ENCODE data around the gene MGAT5B.

Gene MGAT5B

DNA sequence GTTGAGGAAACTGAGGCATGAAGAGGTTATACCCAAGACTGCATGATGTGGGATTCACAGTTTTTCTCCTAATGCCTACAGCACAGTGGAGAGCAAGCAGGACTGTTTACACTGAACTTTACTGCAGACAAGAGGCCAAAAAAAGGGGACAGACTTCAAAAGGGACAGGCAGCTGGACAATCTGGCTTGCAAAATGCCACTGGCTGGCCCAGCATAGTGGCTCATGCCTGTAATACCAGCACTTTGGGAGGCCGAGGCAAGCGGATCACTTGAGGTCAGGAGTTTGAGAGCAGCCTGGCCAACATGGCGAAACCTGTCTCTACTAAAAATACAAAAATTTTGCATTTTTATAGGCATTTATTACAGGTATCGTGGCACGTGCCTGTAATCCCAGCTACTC, 2.0 kb upstream of the MGAT5B start:
- Histone ChIP-seq H3K36me3 (no peaks in the 10 kb centered on the region), H3K4me3 (ENCODE audit: low read depth, low read length) (no peak overlapping the region), H3K27ac (no peak overlapping the region), H3K9me3 (ENCODE audit: severe bottlenecking) (peaks cover 6% of the 10 kb centered on the region), H3K27me3 (ENCODE audit: insufficient read depth, low read depth, severe bottlenecking) (no peaks in the 10 kb centered on the region)
- TF ChIP-seq, protein P1, sequence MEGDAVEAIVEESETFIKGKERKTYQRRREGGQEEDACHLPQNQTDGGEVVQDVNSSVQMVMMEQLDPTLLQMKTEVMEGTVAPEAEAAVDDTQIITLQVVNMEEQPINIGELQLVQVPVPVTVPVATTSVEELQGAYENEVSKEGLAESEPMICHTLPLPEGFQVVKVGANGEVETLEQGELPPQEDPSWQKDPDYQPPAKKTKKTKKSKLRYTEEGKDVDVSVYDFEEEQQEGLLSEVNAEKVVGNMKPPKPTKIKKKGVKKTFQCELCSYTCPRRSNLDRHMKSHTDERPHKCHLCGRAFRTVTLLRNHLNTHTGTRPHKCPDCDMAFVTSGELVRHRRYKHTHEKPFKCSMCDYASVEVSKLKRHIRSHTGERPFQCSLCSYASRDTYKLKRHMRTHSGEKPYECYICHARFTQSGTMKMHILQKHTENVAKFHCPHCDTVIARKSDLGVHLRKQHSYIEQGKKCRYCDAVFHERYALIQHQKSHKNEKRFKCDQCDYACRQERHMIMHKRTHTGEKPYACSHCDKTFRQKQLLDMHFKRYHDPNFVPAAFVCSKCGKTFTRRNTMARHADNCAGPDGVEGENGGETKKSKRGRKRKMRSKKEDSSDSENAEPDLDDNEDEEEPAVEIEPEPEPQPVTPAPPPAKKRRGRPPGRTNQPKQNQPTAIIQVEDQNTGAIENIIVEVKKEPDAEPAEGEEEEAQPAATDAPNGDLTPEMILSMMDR (IDR thresholded peaks at IDR 0.05; ENCODE audit: low read depth, low read length): no peak
- no peak for DNase-seq

- Histone ChIP-seq H3K36me3 (no peaks in the 10 kb centered on the region), H3K27ac (no peak overlapping the region), H3K9me3 (ENCODE audit: severe bottlenecking) (peaks cover 5% of the 10 kb centered on the region), H3K27me3 (ENCODE audit: insufficient read depth, low read depth, severe bottlenecking) (no peaks in the 10 kb centered on the region), H3K4me3 (ENCODE audit: low read depth, low read length) (no peak overlapping the region)
- DNase-seq: no peak
- TF ChIP-seq, protein P1 (IDR thresholded peaks at IDR 0.05; ENCODE audit: low read depth, low read length): no peak
Measured at GRCh38 chr17:76866774-76867577, 1.2 kb upstream of the MGAT5B start.

- peaks cover 2% of the 10 kb centered on the region for H3K9me3 ChIP-seq (ENCODE audit: severe bottlenecking)
- H3K36me3 ChIP-seq: peaks cover 2% of the 10 kb centered on the region
- no peaks in the 10 kb centered on the region for H3K27me3 ChIP-seq (ENCODE audit: insufficient read depth, low read depth, severe bottlenecking)
- no peak overlapping the region for H3K27ac ChIP-seq
- TF ChIP-seq, protein P1 (IDR thresholded peaks at IDR 0.05; ENCODE audit: low read depth, low read length): no peak
- DNase-seq: no peak
- peak overlapping the region; percentile 4 for H3K4me3 ChIP-seq (ENCODE audit: low read depth, low read length)
Measured at GRCh38 chr17:76867578-76868175, 527 bp upstream of the MGAT5B start.

DNA sequence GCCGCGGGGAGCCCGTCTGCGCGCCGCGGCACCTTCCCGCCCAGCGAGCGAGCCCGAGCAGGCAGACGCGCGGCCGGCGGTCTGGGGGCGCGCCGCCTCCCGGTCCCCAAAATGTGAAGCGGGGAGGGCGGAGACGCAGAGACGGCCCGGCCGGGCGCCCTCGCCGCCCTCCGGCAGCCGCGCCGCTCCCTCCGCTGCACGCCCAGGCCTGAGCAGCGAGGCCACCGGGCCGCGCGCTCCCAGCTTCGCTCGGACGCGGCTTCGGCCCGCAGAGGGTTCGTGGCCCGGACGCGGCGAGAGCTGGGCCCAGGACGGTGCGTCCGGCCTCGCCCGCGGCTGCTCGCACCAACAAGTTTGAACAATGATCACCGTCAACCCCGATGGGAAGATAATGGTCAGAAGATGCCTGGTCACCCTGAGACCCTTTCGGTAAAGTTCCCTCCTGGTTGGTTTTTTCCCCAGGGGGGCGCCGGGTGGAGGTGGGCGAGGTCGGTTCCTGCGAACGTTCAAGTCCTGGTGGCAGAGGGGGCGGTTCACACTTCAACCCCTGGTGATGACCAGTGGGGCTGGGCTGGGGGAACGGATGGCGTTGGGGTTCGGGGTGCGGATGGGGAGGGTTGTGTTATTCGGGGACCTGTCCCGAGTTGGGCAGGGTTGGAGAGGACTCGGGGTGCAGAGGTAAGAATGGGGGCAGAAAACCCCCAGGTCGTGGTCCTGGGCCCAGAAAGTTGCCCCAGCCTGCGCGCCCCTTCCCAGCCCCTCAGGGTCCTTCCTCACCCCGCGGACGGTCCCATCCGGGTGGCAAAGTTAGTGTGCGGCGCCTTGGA, 678 bp downstream of the MGAT5B start:
- no peaks in the 10 kb centered on the region for H3K27me3 ChIP-seq (ENCODE audit: insufficient read depth, low read depth, severe bottlenecking)
- peaks cover 2% of the 10 kb centered on the region for H3K9me3 ChIP-seq (ENCODE audit: severe bottlenecking)
- peak overlapping the region; percentile 46 for H3K4me3 ChIP-seq (ENCODE audit: low read depth, low read length)
- no peak for DNase-seq
- peaks cover 14% of the 10 kb centered on the region for H3K36me3 ChIP-seq
- TF ChIP-seq, protein P1 (IDR thresholded peaks at IDR 0.05; ENCODE audit: low read depth, low read length): no peak
- peak overlapping the region; percentile 52 for H3K27ac ChIP-seq

- H3K27ac ChIP-seq: no peak overlapping the region
- peaks cover 2% of the 10 kb centered on the region for H3K9me3 ChIP-seq (ENCODE audit: severe bottlenecking)
- H3K27me3 ChIP-seq (ENCODE audit: insufficient read depth, low read depth, severe bottlenecking): no peaks in the 10 kb centered on the region
- no peak for DNase-seq
- H3K36me3 ChIP-seq: peaks cover 22% of the 10 kb centered on the region
- TF ChIP-seq, protein P1 (IDR thresholded peaks at IDR 0.05; ENCODE audit: low read depth, low read length): no peak
- H3K4me3 ChIP-seq (ENCODE audit: low read depth, low read length): no peak overlapping the region
Measured at GRCh38 chr17:76869496-76870376, 1.5 kb downstream of the MGAT5B start.

All from WERI-Rb-1 (cell line).